ENCODE data around the gene HSD17B4.

HSD17B4 gene

GRCh38 chr5:119578937-119579336 is 126.6 kb downstream of the HSD17B4 start:
- Histone ChIP-seq H3K4me3 (ENCODE audit: low read depth, low read length, poor library complexity, severe bottlenecking) (no peak overlapping the region), H3K36me3 (ENCODE audit: insufficient read depth, low read length) (no peaks in the 10 kb centered on the region), H3K9me3 (ENCODE audit: low read length) (no peaks in the 10 kb centered on the region), H2AFZ (ENCODE audit: low read length) (no peak overlapping the region), H3F3A (ENCODE audit: insufficient read depth, low read length) (no peaks in the 10 kb centered on the region), H3K79me2 (ENCODE audit: insufficient read depth, low read length) (no peaks in the 10 kb centered on the region), H4K20me1 (ENCODE audit: insufficient read depth, low read length) (no peaks in the 10 kb centered on the region), H3K27me3 (ENCODE audit: insufficient read depth, low read length) (no peaks in the 10 kb centered on the region), H3K4me2 (ENCODE audit: low read length) (no peak overlapping the region), H3K9ac (ENCODE audit: low read length) (no peak overlapping the region), H3K9me2 (ENCODE audit: low read depth, low read length) (no peaks in the 10 kb centered on the region), H3K4me1 (ENCODE audit: insufficient read depth, low read length, severe bottlenecking) (no peaks in the 10 kb centered on the region), H3K27ac (ENCODE audit: low read depth, low read length, poor library complexity, severe bottlenecking) (no peak overlapping the region)
- TF ChIP-seq EZH2 (IDR thresholded peaks at IDR 0.05; ENCODE audit: borderline replicate concordance, low read length): no peak
- peak; percentile 62 for TF ChIP-seq CTCF (IDR thresholded peaks at IDR 0.05; ENCODE audit: low read length)

GRCh38 chr5:119582987-119583386 is 130.7 kb downstream of the HSD17B4 start:
- Histone ChIP-seq H3K36me3 (ENCODE audit: insufficient read depth, low read length) (no peaks in the 10 kb centered on the region), H3K4me1 (ENCODE audit: insufficient read depth, low read length, severe bottlenecking) (no peaks in the 10 kb centered on the region), H3K4me2 (ENCODE audit: low read length) (no peak overlapping the region), H3K79me2 (ENCODE audit: insufficient read depth, low read length) (no peaks in the 10 kb centered on the region), H3F3A (ENCODE audit: insufficient read depth, low read length) (no peaks in the 10 kb centered on the region), H3K9me3 (ENCODE audit: low read length) (no peaks in the 10 kb centered on the region), H3K4me3 (ENCODE audit: low read depth, low read length, poor library complexity, severe bottlenecking) (no peak overlapping the region), H3K27ac (ENCODE audit: low read depth, low read length, poor library complexity, severe bottlenecking) (no peak overlapping the region), H2AFZ (ENCODE audit: low read length) (no peak overlapping the region), H3K9me2 (ENCODE audit: low read depth, low read length) (no peaks in the 10 kb centered on the region), H4K20me1 (ENCODE audit: insufficient read depth, low read length) (no peaks in the 10 kb centered on the region), H3K27me3 (ENCODE audit: insufficient read depth, low read length) (no peaks in the 10 kb centered on the region), H3K9ac (ENCODE audit: low read length) (no peak overlapping the region)
- TF ChIP-seq CTCF (IDR thresholded peaks at IDR 0.05; ENCODE audit: low read length) (no peak), EZH2 (IDR thresholded peaks at IDR 0.05; ENCODE audit: borderline replicate concordance, low read length) (no peak)

- no peak for TF ChIP-seq EZH2 (IDR thresholded peaks at IDR 0.05; ENCODE audit: borderline replicate concordance, low read length)
- TF ChIP-seq CTCF (IDR thresholded peaks at IDR 0.05; ENCODE audit: low read length): no peak
- Histone ChIP-seq H3F3A (ENCODE audit: insufficient read depth, low read length) (no peaks in the 10 kb centered on the region), H3K27ac (ENCODE audit: low read depth, low read length, poor library complexity, severe bottlenecking) (no peak overlapping the region), H2AFZ (ENCODE audit: low read length) (no peak overlapping the region), H3K4me2 (ENCODE audit: low read length) (no peak overlapping the region), H3K4me1 (ENCODE audit: insufficient read depth, low read length, severe bottlenecking) (no peaks in the 10 kb centered on the region), H3K9me3 (ENCODE audit: low read length) (no peaks in the 10 kb centered on the region), H3K79me2 (ENCODE audit: insufficient read depth, low read length) (no peaks in the 10 kb centered on the region), H3K4me3 (ENCODE audit: low read depth, low read length, poor library complexity, severe bottlenecking) (no peak overlapping the region), H3K36me3 (ENCODE audit: insufficient read depth, low read length) (no peaks in the 10 kb centered on the region), H3K9ac (ENCODE audit: low read length) (no peak overlapping the region), H3K27me3 (ENCODE audit: insufficient read depth, low read length) (no peaks in the 10 kb centered on the region), H3K9me2 (ENCODE audit: low read depth, low read length) (no peaks in the 10 kb centered on the region), H4K20me1 (ENCODE audit: insufficient read depth, low read length) (no peaks in the 10 kb centered on the region)
Measured at GRCh38 chr5:119583684-119584083, 131.4 kb downstream of the HSD17B4 start.

Data from OCI-LY1 (cell line).